Tibial nerve (tissue), 4 donors: ENCODE results near the gene SMARCAL1.

Experiments
- CTCF ChIP-seq, 5 experiments: fragments of 200-600 bp in 3 of 5; fragments of 450-650 bp in 2 of 5; sonication (generic) in 3 of 5; IDR thresholded peaks; one replicate each; pipeline ENCODE4 v1.5.1; 2016 to 2019; ENCODE audit warnings: antibody characterized with exemption in 5 of 5, mild to moderate bottlenecking in 3 of 5, moderate library complexity in 2 of 5
- EP300 ChIP-seq, 2 donors: sonication (generic); formaldehyde crosslinking; IDR thresholded peaks; one replicate each; pipeline ENCODE4 v1.6.1; 2017; ENCODE audit warnings: antibody characterized with exemption in 2 of 2, mild to moderate bottlenecking in 1 of 2
- POLR2A ChIP-seq, 2 donors: fragments of 450-650 bp; IDR thresholded peaks; one replicate each; pipeline ENCODE4 v1.6.1; 2017; ENCODE audit warnings: antibody characterized with exemption in 2 of 2, mild to moderate bottlenecking in 2 of 2, moderate library complexity in 2 of 2

- TF ChIP-seq CTCF (IDR thresholded peaks at IDR 0.05), result no peak
- TF ChIP-seq POLR2A (IDR thresholded peaks at IDR 0.05), result no peak
- TF ChIP-seq EP300 (IDR thresholded peaks at IDR 0.05), result no peak
Measured at GRCh38 chr2:216429428-216429827, 17.1 kb downstream of the SMARCAL1 start.
